ENCODE results near the gene ADAMTSL5.

- TF ChIP-seq CTCF (conservative IDR thresholded peaks at IDR 0.05; ENCODE audit: low read depth, low read length) (no peak), EZH2 (IDR thresholded peaks at IDR 0.05; ENCODE audit: borderline replicate concordance, low read depth, low read length, poor library complexity, severe bottlenecking) (no peak)
Measured at GRCh38 chr19:1555487-1556389, 42.9 kb upstream of the ADAMTSL5 start.

Data from A673 (cell line).